Progenitor cell of endocrine pancreas (in vitro differentiated cells): ENCODE data around the gene NR2F6. TPM values are rescaled to one million over a fixed set of nuclear protein-coding genes. Genes with fewer than 3 reads are reported as not detected.
A peak's percentile ranks its signal among the peaks of the same experiment; 100 is the strongest.

Experiments used
- DNase-seq: peaks from one replicate; pipeline ENCODE4 v3.0.0; 2021; ENCODE audit warnings: low spot score; ENCODE audit not compliant: unreplicated experiment
- H3K27ac Mint-ChIP-seq: 2 replicates; pipeline ENCODE4 v1.8.0; 2021; ENCODE audit warnings: mild to moderate bottlenecking, moderate library complexity, mixed read lengths
- H3K27me3 Mint-ChIP-seq: 2 replicates; pipeline ENCODE4 v1.8.0; 2021; ENCODE audit warnings: mixed read lengths
- H3K36me3 Mint-ChIP-seq: 2 replicates; pipeline ENCODE4 v1.8.0; 2022; ENCODE audit warnings: mixed read lengths; ENCODE audit not compliant: insufficient read depth
- H3K4me1 Mint-ChIP-seq: 2 replicates; pipeline ENCODE4 v1.8.0; 2021; ENCODE audit warnings: low read depth, mixed read lengths
- H3K4me3 Mint-ChIP-seq: 2 replicates; pipeline ENCODE4 v1.8.0; 2021; ENCODE audit warnings: low read depth, mild to moderate bottlenecking, moderate library complexity, mixed read lengths
- H3K9me3 Mint-ChIP-seq: 2 replicates; pipeline ENCODE4 v1.8.0; 2021; ENCODE audit warnings: low read depth, mixed read lengths
- total RNA-seq: library from RNA; stranded (reverse); gene quantifications from 2 replicates; pipeline ENCODE4 v1.2.1, GENCODE V29; 2021
- TF ChIP-seq, protein P1 (sequence below): fragments of 200-600 bp; sonication (generic); IDR thresholded peaks from one replicate; pipeline ENCODE4 v1.5.0; 2021; ENCODE audit warnings: antibody characterized with exemption, mild to moderate bottlenecking; ENCODE audit not compliant: unreplicated experiment

NR2F6 gene
- total RNA-seq, 1 donor from 2014 or later: 150 TPM

DNA sequence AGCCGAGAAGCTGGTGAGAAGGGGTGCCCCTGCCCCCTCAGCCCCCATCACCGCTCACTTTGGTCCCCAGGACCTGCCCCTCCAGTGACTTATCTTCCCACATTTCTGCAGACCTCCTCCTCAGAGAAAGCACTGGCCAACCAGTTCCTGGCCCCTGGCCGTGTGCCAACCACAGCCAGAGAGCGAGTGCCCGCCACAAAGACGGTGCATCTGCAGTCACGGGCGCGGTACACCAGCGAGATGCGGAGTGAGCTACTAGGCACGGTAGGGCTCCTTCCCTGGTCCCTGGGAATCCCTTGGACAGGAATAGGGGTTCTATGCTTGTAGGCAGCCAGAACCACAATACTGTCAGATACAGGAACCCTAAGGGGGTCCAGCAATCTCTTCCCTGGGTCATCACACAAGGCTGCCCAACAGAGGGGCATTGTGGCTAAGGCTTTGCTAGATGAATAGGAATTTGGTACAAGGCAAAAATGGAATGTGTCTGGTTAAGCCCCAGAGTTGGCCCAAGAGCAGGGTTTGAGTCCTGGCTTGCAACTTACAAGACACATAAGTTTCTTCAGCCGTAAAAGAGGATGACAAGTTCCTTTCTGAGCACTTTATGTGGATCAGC is 29.6 kb downstream of the NR2F6 start:
- H3K36me3 Mint-ChIP-seq: peaks cover 12% of the 10 kb centered on the region
- H3K9me3 Mint-ChIP-seq: no peaks in the 10 kb centered on the region
- TF ChIP-seq, protein P1, sequence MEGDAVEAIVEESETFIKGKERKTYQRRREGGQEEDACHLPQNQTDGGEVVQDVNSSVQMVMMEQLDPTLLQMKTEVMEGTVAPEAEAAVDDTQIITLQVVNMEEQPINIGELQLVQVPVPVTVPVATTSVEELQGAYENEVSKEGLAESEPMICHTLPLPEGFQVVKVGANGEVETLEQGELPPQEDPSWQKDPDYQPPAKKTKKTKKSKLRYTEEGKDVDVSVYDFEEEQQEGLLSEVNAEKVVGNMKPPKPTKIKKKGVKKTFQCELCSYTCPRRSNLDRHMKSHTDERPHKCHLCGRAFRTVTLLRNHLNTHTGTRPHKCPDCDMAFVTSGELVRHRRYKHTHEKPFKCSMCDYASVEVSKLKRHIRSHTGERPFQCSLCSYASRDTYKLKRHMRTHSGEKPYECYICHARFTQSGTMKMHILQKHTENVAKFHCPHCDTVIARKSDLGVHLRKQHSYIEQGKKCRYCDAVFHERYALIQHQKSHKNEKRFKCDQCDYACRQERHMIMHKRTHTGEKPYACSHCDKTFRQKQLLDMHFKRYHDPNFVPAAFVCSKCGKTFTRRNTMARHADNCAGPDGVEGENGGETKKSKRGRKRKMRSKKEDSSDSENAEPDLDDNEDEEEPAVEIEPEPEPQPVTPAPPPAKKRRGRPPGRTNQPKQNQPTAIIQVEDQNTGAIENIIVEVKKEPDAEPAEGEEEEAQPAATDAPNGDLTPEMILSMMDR: no peak
- no peak overlapping the region for H3K27ac Mint-ChIP-seq
- H3K4me3 Mint-ChIP-seq: peak overlapping the region; percentile 86
- no peaks in the 10 kb centered on the region for H3K27me3 Mint-ChIP-seq
- H3K4me1 Mint-ChIP-seq: peaks cover 4% of the 10 kb centered on the region
- DNase-seq: no peak

DNA sequence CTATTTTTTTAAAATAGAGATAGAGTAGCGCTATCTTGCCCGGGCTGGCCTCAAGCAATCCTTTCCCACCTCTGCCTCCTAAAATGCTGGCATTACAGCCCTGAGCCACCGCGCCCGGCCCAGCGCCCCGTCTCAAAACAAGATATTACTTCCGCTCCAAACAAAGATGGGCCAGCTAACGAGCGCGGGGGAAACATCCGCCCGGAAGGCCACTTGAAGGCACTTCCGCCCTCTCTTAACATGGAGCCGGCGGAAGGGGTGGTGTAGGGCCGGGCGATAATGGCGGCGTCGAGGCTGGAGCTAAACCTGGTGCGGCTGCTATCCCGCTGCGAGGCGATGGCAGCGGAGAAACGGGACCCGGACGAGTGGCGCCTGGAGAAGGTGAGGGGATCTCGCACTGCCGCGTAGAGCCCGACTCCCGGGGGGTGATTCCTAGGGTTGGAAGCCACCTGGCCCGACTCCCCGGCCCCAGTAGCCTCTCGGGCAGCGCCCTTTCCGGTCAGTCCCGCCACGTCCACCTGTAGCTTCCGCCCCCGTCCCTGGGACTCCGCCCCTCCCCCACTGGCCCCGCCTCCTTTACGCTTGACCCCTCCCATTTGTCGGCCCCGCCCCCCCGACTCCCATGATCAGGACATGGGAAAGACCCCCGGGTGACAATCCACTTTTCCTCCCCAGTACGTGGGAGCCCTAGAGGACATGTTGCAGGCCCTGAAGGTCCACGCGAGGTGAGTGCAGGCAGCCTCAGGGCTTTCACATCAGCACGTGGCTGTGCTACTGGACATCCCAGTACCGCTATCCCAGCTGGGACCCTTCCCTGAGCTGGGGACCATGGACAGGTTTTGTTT is 30.4 kb downstream of the NR2F6 start, which contains the start of gene USE1:
Gene USE1 (plus strand): TSS at position 231 of the 845 bp plus-strand sequence. CDS start 49 bp downstream, at position 280.
- Mint-ChIP-seq H3K4me1 (peaks cover 4% of the 10 kb centered on the region), H3K27me3 (no peaks in the 10 kb centered on the region), H3K9me3 (no peaks in the 10 kb centered on the region), H3K4me3 (peak within 1 kb of the TSS; percentile 86), H3K27ac (peak within 1 kb of the TSS; percentile 98), H3K36me3 (peaks cover 11% of the 10 kb centered on the region)
- TF ChIP-seq, protein P1: no peak
- peak; percentile 77 for DNase-seq

DNA sequence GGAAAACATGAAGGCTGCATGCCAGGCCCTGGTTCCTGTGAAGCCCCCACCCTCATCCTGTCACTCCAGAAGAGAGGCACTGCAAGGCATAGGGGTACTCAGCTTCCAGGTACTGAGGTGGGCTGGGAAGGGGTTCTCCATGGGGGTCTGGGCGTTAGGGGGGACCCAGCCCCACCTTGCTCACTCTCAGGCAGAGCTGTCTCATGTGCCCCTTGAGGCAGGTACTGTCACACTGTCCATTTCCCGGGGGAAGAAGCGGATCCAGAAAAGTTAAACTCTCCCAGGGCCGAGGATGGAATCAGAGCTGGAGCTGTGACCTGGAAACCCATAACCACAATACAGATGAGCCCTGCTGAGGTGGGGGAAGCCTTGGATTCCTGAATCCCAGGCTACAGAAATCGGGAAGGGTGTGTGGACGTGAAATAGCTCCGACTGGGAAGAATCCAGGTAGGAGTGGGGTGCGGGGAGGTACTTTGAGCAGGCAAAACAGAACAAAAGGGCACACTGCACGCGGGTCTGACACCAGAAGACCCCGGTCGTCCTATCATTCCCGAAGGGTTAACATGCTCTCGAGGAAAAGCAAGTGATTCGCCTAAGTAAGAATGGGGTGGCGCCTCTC is 31.1 kb downstream of the NR2F6 start:
- Mint-ChIP-seq H3K36me3 (peaks cover 11% of the 10 kb centered on the region), H3K4me3 (peak overlapping the region; percentile 86), H3K27me3 (no peaks in the 10 kb centered on the region), H3K9me3 (no peaks in the 10 kb centered on the region), H3K27ac (peak overlapping the region; percentile 98), H3K4me1 (peaks cover 4% of the 10 kb centered on the region)
- no peak for DNase-seq
- TF ChIP-seq, protein P1: no peak

DNA sequence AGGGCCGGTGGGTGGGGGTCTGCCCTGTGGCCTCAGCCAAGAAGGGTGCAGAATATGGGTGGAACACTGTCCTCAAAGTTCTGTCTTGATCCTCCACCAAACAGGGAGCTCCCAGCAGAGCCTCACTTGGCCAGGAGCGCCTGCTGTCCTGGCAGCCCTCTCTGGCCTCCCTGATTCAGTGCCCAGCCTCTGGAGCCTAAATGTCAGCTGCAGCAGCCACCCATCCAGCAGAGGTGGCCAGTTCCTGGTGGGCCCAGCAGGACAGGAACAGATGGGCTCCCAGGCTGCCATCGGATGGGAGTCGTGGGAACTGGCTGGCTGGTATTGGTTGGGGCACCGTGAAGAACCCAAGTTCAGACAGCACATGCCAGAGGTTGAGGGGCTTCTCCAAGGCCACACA is 32.4 kb downstream of the NR2F6 start:
- TF ChIP-seq, protein P1: no peak
- H3K27me3 Mint-ChIP-seq: no peaks in the 10 kb centered on the region
- no peaks in the 10 kb centered on the region for H3K9me3 Mint-ChIP-seq
- peaks cover 18% of the 10 kb centered on the region for H3K36me3 Mint-ChIP-seq
- no peak for DNase-seq
- H3K4me1 Mint-ChIP-seq: peaks cover 4% of the 10 kb centered on the region
- H3K27ac Mint-ChIP-seq: no peak overlapping the region
- no peak overlapping the region for H3K4me3 Mint-ChIP-seq
